Left lung (tissue), 10 donors: Measurements from ENCODE around the gene TRAPPC2L. TPM values are rescaled to one million over a fixed set of nuclear protein-coding genes. Genes with fewer than 3 reads are reported as not detected.

Experiments
- ATAC-seq: fragments of 200-7000 bp; cut with Tn5 transposase; one replicate; pipeline ENCODE4 v1.9.1; 2020; ENCODE audit warnings: moderate library complexity
- DNase-seq, 4 donors: peaks; one replicate each; pipeline ENCODE4 v3.0.0-alpha.2; 2013 to 2020
- H3K27ac ChIP-seq, 2 donors: fragments of 200-600 bp; sonication (generic) in 1 of 2; one replicate each; pipeline versions ENCODE4 v1.5.0 to v1.8.0; 2020 to 2021
- H3K27me3 ChIP-seq, 2 donors: fragments of 200-600 bp; sonication (generic) in 1 of 2; one replicate each; pipeline versions ENCODE4 v1.5.0 to v1.8.0; 2020 to 2021
- H3K36me3 ChIP-seq, 2 donors: fragments of 200-600 bp; sonication (generic) in 1 of 2; one replicate each; pipeline versions ENCODE4 v1.5.0 to v1.8.0; 2020 to 2021
- H3K4me1 ChIP-seq, 2 donors: fragments of 200-600 bp; one replicate each; pipeline ENCODE4 v1.8.0; 2021
- H3K4me3 ChIP-seq, 2 donors: fragments of 200-600 bp; sonication (generic) in 1 of 2; one replicate each; pipeline versions ENCODE4 v1.5.0 to v1.8.0; 2020 to 2021; ENCODE audit warnings: mild to moderate bottlenecking in 1 of 2
- H3K9me3 ChIP-seq, 2 donors: fragments of 200-600 bp; sonication (generic) in 1 of 2; one replicate each; pipeline versions ENCODE4 v1.5.0 to v1.8.0; 2020 to 2021
- intact Hi-C, 2 donors: fragments of 100-400 bp; cut with DNase I; formaldehyde crosslinking; loops; one replicate each; pipeline versions ENCODE4 v1.11.2 to v1.14.2; 2022
- polyA plus RNA-seq, 6 donors: library from polyadenylated mRNA; unstranded; fragments of 120-200 nt; gene quantifications; one replicate each; pipeline ENCODE4 v1.2.1, GENCODE V29; 2013; ENCODE audit not compliant: insufficient read length in 6 of 6
- total RNA-seq, 2 donors: library from RNA; stranded (reverse); fragmentation: NEBNext Ultra II Directional; extraction: Animal tissue kit (Norgen Biotek cat#: 25700); gene quantifications; one replicate each; pipeline ENCODE4 v1.2.1, GENCODE V29; 2021
- TF ChIP-seq, protein P1 (sequence below), 2 donors: fragments of 200-600 bp; sonication (generic) in 1 of 2; IDR thresholded peaks; one replicate each; pipeline versions ENCODE4 v1.5.0 to v1.8.0; 2021; ENCODE audit warnings: antibody characterized with exemption in 2 of 2
- donor health status: DM: no; HTN: yes; CAD: no.
- donor health status: DM: no; HTN: no; CAD: no.

The TRAPPC2L gene
- total and polyA plus RNA-seq, 8 donors, result 47.3 to 74.4 (median 69.4) TPM

DNA sequence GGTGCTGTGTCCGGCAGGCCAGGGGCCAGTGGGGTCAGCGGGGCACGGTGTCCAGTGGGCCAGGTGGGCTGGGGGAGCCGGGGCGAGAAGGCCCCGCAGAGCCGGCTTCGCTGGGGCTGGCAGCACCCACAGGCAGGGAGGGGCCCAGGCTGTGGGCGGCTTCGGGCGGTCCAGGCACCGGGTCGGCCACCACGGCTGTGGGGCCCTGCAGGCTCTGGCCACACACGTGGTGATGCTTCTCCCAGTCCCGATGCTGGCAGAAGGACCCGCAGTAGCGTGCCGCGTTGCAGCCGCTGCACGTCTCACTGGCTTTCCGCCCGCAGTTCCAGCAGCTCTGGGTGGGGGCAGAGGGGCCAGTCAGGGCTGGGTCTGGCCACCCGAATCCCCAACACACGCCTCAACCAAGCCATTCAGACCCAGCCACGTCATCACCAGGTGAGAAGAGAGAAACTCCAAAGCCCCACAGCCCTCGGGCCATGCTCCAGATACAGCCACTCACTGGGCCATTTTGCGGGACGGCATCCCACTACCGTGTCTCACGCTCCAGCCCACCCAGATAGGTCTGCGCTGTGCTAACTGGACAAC, 20.1 kb downstream of the TRAPPC2L start:
- DNase-seq (no peak), ATAC-seq (no peak)
- TF ChIP-seq, protein P1, sequence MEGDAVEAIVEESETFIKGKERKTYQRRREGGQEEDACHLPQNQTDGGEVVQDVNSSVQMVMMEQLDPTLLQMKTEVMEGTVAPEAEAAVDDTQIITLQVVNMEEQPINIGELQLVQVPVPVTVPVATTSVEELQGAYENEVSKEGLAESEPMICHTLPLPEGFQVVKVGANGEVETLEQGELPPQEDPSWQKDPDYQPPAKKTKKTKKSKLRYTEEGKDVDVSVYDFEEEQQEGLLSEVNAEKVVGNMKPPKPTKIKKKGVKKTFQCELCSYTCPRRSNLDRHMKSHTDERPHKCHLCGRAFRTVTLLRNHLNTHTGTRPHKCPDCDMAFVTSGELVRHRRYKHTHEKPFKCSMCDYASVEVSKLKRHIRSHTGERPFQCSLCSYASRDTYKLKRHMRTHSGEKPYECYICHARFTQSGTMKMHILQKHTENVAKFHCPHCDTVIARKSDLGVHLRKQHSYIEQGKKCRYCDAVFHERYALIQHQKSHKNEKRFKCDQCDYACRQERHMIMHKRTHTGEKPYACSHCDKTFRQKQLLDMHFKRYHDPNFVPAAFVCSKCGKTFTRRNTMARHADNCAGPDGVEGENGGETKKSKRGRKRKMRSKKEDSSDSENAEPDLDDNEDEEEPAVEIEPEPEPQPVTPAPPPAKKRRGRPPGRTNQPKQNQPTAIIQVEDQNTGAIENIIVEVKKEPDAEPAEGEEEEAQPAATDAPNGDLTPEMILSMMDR (IDR thresholded peaks at IDR 0.05), result no peak
- Histone ChIP-seq H3K27me3 (peaks cover 0 to 24% of the 10 kb centered on the region in 2 donors), H3K27ac (no peak overlapping the region), H3K4me3 (no peak overlapping the region), H3K4me1 (no peaks in the 10 kb centered on the region), H3K36me3 (peaks cover 0 to 46% of the 10 kb centered on the region in 2 donors), H3K9me3 (no peaks in the 10 kb centered on the region)
- intact Hi-C loops, result no loop called here

DNA sequence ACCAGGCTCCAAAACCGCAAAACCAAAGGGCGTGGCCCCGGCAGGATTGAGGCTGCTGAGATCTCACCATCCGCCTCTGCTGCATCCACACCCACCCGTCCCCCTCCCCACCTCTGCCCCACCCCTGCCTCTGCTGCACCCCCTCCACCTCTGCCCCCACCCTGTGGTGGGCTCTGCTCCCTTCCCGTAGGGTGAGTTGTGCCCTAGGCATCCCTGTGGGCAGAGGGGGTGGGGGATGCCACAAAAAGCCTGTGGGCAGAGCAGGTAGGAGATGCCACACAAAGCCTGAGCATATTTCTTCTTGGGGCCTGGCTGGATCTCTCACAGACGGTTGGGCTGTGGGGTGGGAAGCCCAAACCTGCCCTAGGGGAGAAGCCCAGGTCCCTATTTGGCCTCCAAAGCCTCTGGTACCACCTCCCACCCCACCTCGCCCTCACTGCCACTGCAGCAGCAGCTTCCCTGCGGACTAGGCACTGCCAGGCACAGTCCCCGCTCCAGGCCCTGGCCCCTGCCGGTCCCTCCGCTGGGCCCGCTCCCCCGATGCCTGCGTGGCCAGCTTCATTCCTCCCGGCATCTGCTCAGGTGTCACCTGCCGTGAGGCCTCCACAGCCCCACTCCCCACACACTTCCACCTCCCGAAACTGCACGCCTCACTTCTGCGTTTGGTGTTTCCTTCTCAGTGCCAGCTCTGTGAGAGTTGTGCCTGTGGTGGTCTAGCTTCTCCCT, 20.8 kb downstream of the TRAPPC2L start:
- H3K9me3 ChIP-seq, result no peaks in the 10 kb centered on the region
- peaks cover 0 to 19% of the 10 kb centered on the region in 2 donors for H3K27me3 ChIP-seq
- intact Hi-C loops, result no loop called here
- TF ChIP-seq, protein P1 (IDR thresholded peaks at IDR 0.05), result no peak
- H3K4me3 ChIP-seq, result no peak overlapping the region
- DNase-seq (no peak), ATAC-seq (no peak)
- H3K27ac ChIP-seq, result no peak overlapping the region
- peaks cover 0 to 48% of the 10 kb centered on the region in 2 donors for H3K36me3 ChIP-seq
- no peaks in the 10 kb centered on the region for H3K4me1 ChIP-seq

DNA sequence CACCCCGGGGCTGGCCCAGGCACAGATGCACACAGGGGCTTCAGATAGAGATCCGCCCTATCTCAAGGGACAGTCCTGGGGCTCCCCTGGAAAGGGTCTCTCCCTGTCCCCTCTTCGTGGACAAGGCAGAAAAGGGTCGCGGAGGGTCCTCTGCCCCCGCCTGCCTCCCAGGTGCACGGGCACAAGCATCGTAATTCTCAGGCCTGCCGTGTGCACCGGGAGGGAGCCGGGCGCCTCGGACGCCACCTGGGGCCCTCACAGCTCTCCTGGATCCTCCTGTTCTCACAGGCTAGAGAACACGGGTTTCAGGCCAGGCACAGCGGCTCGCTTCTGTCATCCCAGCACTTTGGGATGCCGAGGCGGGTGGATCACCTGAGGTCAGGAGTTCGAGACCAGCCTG, 21.4 kb downstream of the TRAPPC2L start:
- H3K27me3 ChIP-seq, result peaks cover 0 to 12% of the 10 kb centered on the region in 2 donors
- DNase-seq, result no peak
- TF ChIP-seq, protein P1 (IDR thresholded peaks at IDR 0.05), result no peak
- no peak overlapping the region for H3K27ac ChIP-seq
- peaks cover 0 to 54% of the 10 kb centered on the region in 2 donors for H3K36me3 ChIP-seq
- ATAC-seq, result no peak
- no peak overlapping the region for H3K4me3 ChIP-seq
- intact Hi-C loops, result no loop called here
- H3K4me1 ChIP-seq, result no peaks in the 10 kb centered on the region
- no peaks in the 10 kb centered on the region for H3K9me3 ChIP-seq

DNA sequence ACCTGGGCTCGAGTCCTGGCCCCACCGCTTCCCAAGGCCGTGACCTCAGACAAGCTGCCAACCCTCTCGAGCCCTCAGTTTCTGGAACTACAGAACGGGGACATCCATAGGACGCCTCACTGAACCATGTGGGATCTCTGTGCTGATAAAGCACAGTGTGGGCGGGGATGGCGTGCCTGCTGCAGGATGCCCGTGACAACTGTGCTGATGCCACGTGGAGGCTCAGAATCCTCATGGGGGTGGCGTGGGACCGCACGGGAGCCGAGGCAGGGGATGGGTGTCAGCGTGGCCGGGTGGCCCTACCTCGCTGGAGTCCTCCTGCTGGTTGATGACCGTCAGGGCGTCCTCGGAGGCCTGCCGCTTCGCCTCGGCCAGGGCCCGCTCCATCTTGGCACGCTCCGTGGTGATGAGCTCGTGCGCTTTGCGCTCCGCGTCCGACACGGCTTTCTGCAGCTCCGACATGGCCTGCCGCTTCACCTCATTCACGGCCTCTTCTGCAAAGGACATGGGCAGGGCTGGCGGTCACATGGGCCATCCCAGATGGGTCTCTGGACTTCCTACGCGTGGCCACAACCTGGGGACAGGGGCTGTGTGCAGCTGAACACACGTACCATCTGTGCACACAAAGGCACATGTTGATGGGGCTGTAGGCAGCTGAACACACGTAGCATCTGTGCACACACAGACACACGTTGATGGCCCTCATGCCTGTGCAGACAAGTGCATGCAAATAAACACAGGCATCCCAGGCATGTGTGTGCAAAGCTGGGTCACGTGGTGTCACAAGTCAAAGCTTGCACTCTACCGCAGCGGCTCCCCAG, 22.2 kb downstream of the TRAPPC2L start:
- Histone ChIP-seq H3K9me3 (no peaks in the 10 kb centered on the region), H3K4me3 (no peak overlapping the region), H3K4me1 (no peaks in the 10 kb centered on the region), H3K27ac (no peak overlapping the region), H3K27me3 (peaks cover 0 to 12% of the 10 kb centered on the region in 2 donors), H3K36me3 (peaks cover 0 to 62% of the 10 kb centered on the region in 2 donors)
- no peak for DNase-seq
- ATAC-seq, result no peak
- intact Hi-C loops, result no loop called here
- TF ChIP-seq, protein P1 (IDR thresholded peaks at IDR 0.05), result no peak

DNA sequence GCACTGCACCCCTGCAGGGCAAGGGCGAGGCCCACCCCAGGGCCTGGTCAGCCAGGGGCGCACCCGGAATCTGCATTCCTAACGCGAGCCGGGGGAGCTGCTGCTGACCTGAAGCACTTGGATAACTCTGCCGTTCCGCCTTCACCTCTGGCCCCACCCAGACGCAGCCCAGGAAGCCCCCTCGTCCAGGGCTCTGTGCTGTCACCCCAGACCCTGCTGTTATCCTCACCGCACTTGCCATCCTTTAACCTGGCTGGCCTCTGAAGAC, 22.8 kb downstream of the TRAPPC2L start:
- intact Hi-C loops, result no loop called here
- no peak for DNase-seq
- no peak overlapping the region for H3K27ac ChIP-seq
- H3K36me3 ChIP-seq, result peaks cover 0 to 68% of the 10 kb centered on the region in 2 donors
- peaks cover 0 to 12% of the 10 kb centered on the region in 2 donors for H3K27me3 ChIP-seq
- H3K4me3 ChIP-seq, result no peak overlapping the region
- TF ChIP-seq, protein P1 (IDR thresholded peaks at IDR 0.05), result no peak
- no peak for ATAC-seq
- no peaks in the 10 kb centered on the region for H3K4me1 ChIP-seq
- H3K9me3 ChIP-seq, result no peaks in the 10 kb centered on the region
